Inferior parietal cortex (tissue), 1 donor: Measurements from ENCODE around the gene FER.
"Not testable (repeated sequence)": the region's sequence is repeated elsewhere in the genome, so short reads cannot be mapped to it uniquely, and the experiment has no call there.

Experiments used
- DNase-seq: peaks from one replicate; pipeline ENCODE4 v3.0.0-alpha.2; 2016; ENCODE audit errors: extremely low spot score

The FER gene

DNA sequence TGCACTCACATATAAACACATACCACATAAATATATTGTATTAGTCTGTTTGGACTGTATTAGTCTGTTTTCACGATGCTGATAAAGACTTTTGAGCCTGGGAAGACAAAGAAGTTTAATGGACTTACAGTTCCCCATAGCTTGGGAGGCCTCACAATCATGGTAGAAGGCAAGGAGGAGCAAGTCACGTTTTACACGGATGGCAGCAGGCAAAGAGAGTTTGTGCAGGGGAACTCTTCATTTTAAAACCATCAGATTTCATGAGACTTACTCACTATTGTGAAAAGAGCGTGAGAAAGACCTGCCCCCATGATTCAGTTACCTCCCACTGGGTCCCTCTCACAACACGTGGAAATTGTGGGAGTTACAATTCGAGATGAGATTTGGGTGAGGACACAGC, 133.4 kb downstream of the FER start:
- DNase-seq, result no peak

DNA sequence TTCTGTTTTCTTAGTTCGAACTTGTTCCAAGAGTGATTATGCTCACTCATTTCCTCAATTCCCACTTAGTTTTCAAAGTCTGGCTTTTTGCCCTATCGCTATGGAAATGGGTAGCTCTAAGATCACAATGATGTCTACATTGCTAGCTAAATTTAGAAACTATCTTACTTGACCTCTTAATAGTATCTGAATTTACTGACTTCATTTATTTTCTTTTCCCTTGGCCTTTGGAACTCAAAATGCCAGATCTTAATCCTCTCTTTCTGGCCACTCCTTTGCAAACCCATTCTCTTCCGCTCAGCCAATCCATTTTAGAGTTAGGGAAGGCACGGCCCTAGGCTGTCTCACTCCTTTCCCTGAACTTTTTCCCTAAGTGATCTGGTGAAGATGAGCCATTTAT, 137.0 kb downstream of the FER start:
- DNase-seq, result no peak

DNA sequence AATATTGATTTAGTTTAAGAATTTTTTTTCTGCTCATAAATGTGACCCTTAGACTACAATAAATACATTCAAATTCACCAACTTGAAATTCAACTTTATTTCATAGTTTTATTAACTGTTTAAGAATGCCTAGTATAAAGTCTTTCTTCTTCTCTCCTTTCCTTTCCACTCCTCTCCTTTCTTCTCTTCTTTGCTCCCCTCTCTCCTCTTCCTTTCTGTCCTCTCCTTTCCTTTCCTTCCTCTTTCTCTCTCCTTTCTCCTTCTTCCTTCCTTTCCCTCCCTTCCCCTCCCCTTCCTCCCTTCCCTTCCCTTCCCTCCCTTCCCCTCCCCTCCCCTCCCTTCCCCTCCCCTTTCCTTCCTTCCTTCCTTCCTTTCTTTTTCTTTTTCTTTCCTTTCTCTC, 150.6 kb downstream of the FER start:
- DNase-seq, result no peak

DNA sequence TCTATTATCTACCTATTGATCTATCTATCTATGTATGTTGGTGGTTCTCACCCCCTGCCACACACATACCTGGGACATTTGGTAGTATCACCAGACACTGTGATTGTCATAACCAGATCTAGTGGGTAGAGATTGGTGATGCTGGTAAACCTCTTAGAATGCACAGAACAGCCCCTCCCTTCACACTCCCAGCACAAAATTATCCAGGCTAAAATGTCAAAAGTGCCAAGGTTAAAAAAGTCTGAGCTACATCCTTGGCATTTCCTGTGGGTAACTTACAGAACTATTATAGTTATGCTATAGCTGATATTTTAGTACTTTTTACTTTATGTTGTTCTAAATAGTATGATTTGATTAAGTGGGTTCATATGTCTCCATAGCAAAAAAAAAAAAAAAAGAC, 151.0 kb downstream of the FER start:
- DNase-seq, result no peak

DNA sequence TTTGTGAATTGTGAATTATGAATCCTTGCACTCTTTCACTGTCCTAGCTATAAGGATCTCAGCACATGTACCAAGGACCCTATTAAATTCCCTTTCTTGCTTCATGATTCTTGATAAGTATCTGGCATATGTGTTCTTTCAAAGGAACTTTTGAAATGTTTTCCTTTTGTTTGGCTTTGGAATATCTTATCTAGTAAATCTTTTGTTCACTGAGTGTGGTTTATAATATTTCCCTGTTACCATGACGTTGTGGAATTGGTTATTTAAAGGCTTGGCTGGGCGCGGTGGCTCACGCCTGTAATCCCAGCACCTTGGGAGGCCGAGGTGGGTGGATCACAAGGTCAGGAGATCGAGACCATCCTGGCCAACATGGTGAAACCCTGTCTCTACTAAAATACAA, 151.5 kb downstream of the FER start:
- DNase-seq, result not testable (repeated sequence)

DNA sequence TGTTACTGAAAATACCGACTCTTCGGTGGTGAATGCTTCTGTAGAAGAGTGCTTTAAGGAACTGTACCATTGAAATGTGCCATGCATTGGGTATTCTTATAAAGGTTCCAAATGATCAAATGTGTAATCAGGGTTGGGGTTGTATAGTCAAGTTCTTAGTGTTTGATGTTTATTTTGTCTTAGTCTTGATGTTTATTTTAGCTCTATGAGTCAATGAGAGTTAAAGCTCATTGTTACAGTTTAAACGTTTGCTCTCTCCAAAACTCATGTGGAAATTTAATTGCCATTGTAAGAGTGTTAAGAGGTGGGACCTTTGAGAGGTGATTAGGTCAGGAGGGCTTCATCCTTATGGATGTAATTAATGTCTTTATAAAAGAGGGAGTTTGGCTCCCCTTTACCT, 153.0 kb downstream of the FER start:
- no peak for DNase-seq

DNA sequence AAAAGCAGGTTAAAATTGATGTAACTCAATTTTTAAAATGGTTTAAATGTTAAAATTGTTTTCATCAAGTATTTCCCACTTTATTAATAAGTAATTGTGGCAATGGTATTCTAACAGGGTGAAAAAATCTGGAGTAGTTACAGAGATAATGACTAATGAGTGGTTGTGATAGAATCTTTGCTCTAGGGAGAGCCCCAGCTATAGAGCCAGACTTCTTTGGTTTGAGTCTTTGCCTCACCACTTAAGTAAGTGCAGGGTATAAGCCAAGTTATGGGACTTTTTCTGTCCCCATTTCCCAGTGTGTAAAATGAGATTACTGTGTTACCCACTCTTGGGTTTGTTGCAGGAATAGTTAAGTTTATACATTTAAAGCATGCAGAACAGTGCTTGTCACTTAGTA, 158.1 kb downstream of the FER start:
- no peak for DNase-seq

DNA sequence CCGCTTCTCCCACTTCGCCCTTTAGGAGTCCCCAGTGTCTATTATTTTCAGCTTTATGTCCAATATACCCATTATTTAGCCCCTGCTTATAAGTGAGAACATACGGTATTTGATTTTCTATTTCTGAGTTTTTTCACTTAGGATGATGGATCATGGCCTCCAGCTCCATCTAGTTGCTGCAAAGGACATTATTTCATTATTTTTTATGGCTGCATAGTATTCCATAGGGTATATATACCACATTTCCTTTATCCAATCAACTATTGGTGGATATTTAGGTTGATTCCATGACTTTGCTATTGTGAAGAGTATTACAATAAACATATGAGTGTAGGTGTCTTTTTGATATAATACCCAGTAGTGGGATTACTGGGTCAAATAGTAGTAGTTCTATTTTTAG, 162.9 kb downstream of the FER start:
- no peak for DNase-seq

DNA sequence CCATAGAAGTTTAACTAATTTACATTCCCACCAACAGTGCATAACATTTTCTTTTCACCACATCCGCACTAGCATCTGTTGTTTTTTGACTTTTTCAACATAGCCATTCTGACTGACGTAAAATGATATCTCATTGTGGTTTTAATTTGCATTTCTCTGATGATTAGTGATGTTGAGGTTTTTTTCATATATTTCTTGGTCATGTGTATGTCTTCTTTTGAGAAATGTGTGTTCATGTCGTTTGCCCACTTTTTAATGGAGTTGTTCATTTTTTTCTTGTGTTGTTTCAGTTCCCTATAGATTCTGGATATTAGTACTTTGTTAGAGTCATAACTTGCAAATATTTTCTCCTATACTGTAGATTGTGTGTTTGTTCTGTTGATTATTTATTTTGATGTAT, 163.4 kb downstream of the FER start:
- DNase-seq, result no peak

DNA sequence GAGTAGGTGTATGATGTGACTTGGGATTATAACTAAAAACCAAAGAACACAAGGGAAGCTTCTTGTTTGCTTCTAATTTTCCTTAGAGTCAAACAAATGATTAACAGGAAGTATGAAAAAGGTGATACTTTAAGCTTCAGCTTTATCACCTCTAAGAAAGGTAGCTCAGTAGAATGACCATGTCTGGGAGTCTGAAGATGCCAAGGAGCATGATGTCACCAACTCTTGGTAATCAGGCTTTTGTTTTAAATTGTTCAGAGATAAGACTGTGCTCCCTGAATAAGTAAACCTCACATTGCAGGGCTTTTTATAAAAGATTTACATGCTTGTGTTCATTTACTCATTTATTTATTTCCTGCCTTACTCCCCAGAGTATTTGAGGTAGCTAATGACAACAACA, 169.9 kb downstream of the FER start:
- DNase-seq, result no peak

DNA sequence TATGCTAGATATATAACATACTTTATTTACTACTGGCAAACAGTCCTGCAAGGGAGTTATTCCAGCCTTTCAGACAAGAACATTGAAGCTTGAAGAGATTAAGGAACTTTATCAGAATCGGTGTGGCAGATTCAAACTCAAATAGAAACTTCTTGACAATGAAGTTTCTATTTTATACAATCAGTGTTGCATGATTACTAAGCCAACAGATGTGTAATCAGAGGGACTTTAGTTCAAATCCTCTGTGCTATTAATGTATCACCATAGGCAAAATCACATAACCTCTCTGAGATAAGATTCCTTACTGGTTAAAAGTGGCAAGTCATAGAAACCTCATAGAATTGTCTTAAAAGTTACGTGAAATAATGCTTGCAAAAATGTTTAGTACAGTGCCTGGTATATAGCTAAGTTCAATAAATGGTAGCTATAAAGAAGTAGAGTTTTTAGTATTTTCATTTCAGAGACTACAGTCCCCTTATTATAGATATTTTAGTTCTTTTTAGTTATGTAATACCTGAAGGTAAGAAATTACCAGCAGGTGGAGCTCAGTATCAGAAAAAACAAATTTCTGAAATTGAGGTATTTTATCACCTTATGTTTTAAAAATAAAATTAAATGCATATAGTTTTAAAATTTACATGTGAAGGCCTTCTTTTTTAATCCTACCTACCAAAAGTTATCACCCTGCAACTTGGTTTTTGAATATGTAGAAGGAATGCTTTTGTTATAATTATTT, 172.1 kb downstream of the FER start:
- no peak for DNase-seq

DNA sequence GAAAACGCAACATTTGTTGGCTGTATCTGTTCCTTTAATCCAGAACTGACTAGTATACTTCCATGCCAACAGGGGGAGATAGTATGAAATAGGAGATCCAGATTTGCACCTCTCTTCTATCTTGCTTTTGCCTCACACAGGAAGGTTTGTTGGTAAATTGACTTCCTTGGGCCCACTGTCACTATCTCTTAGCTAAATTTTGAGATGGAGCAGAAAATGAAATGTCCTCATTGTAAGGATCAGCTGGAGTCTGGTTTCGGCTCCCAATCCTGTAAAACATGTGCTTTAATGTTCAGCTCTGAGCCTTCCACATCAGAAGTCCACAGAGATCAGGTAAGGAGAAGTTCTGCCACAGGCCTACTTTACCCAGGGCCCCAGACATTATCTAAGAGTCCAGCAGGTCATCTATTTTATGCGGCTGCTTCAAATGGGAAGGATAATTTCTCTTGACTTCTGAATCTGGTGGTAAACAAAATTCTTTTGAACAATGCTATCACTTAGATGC, 176.8 kb downstream of the FER start:
- no peak for DNase-seq

DNA sequence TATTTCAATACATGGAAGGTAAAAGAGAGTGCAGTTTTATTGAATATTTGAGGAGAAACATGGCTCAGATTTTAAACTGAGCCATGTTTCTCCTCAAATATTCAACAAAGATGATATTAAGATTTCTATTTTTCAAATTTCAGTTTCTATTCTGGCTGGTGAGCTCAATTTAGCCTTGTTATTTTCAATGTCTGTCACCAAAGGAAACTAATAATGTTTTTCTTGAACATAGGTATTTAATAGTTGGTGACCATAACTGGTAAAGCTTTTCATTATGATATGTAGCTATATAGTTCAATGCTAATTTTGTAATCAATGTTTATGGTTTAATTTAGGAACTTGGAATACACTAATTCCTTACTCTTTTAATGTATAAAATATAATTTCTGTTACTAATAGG, 177.4 kb downstream of the FER start:
- no peak for DNase-seq

DNA sequence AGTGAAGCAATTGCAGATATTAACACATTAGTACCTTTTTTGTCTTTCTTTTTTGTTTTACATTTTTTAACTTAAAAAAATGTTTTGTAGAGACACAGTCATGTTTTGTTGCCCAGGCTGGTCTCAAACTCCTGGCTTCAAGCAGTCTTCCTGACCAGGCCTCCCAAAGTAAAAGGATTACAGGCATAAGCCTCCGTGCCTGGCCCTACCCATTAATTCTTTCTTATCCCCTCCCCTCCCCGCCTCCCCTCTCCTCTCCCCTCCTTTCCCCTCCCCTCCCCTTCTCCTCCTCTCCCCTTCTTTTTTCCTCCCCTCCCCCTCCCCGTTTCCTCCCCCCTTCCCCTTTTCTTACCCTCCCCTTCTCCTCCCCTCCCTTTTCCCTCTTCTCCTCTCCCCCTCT, 182.4 kb downstream of the FER start:
- DNase-seq, result no peak

DNA sequence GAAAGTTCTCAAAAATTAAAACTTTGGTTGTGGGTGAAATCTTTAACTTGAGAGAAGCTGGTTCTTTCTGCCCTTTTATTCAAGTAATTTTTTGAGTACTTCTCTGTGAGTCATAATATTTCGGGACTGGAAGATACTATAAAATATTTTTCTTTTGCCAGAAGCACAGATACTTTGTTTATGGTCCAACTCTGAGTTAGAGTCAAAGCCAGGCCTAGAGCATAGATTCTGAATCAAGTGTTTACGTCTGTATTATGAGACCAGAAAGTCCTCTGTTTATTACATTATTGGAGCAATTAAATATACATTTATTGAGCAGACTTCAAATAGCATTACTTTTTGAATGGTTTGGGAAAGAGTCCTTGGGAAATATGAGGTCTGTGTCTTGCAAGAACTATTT, 187.9 kb downstream of the FER start:
- no peak for DNase-seq

DNA sequence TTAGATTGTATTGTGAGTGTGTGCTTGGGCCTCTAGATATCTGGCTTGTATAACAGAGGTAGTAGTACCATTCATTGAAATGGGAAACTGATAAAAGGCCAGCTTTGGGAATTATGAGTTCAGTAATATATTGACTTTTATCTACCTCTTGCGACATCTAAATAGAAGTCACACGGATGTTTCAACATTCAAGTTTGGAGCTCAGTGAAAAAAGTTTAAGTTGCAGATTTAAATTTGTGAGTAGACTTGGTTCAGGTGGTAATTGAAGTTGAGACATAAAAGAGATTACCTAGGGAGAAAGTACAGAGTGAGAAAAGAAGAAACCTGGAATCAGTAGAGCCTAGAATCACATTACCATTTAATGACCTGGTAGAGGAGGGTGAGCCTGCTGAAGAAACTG, 189.5 kb downstream of the FER start:
- no peak for DNase-seq

DNA sequence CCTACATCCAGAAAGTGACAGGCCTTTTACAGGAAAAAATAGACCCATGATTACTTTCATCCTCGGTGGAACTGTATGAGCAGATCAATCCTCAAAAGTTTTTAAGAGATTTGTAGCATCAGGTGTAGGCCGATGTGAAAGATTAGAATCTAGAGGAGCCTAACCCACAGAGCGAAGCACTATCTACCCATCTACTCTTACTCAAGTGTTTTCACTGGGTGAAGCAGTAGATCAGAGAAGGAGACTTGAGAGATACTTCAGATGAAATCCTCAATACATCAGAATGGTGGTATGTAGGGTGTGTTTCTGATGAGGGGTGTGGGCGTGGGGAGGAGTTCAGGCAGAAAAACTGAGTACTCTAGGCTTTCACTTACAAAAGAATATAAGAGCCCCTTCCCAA, 192.8 kb downstream of the FER start:
- no peak for DNase-seq

DNA sequence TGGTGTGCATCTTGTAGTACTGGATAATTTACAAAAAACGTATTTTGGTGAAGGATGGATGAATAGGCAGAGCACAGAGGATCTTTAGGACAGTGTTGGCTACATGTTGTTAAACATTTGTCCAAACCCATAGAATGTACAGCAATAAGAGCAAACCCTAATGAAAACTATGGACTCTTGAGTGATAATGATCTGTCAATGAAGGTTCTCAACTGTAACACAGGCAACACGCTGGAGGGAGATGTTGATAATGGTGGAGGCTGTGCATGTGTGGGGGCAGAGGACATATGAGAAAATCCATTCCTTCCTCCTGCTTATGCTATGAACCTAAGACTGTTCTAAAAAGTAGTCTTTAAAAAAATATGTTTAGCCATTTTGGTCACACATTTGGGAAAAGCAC, 194.0 kb downstream of the FER start:
- no peak for DNase-seq

DNA sequence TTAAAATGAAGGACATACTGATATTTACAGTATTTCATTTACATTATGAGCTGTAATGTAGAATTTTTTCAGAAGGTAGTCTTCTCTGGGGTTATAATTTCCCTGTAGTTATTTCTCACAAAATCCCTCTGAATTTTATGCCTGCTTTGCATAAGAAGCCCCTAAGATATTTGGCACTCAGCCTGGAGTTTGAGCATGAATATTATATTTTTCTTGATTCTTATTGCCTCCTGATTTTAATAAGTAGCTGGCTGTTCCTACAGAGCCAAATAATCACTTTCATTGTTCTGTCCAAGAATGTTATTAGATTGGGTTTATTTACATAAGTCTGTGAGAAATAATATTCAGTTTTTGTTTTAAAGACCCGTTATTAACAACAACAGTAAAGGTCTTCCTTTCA, 195.0 kb downstream of the FER start:
- DNase-seq, result no peak

DNA sequence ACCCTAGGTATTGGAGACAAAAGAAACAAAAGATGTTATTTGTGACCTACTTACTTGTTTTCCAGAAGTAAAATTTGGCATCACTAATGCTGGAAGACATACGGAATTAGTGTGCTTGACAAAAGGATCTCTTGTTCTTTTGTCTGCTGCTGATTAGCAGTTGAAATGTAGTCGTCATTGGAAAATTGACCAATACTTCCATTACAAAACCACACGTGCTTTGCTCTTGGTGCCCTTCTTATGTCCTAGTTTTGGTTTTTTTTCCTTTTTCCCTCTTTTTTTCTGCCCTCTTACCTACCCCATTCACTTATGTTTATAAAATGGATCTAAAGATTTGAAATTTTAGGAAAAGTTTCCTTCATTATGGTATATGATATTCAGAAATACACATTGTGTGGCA, 197.4 kb downstream of the FER start:
- DNase-seq, result no peak

DNA sequence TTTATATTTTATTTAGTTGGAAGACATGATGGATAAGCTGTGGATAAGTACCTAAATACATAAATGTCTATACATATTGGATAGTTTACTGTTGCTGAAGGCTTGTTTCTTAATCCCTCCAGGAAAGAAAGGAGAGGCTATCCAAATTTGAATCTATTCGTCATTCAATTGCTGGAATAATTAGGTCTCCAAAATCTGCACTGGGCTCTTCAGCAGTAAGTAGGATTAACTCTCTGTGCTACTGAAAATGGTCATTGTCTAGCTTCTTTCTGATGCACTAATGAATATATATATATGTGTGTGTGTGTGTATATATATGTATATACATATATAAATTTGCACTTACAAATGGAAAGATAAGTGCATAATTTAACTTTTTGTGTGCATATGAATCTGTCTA, 198.3 kb downstream of the FER start:
- DNase-seq, result no peak

DNA sequence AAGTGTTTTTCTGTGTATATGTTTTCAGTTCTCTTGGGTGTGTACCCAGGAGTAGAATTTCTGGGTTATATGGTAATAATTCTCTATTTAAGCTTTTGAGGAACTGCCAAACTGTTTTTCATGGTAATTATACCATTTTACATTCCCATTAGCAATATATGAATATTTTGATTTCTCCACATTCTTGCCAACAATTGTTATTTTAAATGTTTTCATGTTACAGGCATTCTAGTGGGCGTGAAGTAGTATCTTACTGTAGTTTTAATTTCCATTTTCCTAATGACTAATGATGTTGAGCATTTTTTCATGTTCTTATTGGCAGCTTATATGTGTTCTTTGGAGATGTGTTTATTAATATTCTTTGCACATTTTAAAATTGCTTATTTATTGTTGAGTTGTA, 199.5 kb downstream of the FER start:
- no peak for DNase-seq

DNA sequence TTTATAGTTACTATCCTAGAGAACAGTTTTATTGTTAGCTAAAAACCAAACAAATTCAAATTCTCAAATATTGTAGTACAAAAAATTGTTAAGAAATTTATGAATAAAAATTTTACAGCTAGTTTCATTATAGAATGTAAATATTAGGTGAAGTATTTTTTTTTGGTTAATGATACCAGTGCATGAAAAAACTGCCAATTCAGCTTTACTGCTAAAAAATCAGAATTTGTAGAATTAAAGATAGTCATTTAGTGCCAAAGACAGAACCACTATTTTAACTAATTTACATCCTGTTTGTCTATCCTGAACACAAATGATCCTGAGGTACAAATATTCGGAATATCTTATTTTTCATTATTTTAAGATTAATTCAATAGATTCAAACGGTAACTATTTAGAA, 202.6 kb downstream of the FER start:
- no peak for DNase-seq

DNA sequence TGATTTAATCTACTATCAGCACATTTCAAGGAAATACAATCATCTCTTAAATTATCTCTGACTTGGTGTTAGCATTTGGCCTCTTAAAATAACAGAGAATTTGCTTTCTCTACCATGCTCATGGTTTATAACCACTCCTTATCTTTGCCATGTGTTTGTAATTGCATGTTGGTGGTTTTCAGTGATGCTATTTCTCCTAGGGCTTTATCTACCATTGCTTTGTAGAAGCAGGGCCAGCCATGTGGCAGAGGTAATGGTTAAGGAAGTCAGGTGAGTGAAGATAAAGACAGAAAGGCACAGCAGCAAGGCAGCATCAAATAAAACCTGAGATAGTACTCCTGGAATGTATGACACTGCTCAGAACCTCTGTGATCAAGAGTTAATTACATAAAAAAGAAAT, 206.2 kb downstream of the FER start:
- no peak for DNase-seq
